Liver (tissue), 3 donors: ENCODE measurements around the gene CCDC88C.

ENCODE experiments used
- CTCF ChIP-seq: fragments of 150-350 bp; IDR thresholded peaks from 2 replicates; pipeline ENCODE4 v1.5.1; 2017; ENCODE audit warnings: improper control_type of control experiment, low read depth, low read length; ENCODE audit not compliant: missing input control
- JUND ChIP-seq, 2 donors: IDR thresholded peaks; 2 replicates each; pipeline ENCODE4 v1.6.1; 2016; ENCODE audit warnings: antibody characterized with exemption in 2 of 2
- MAX ChIP-seq: IDR thresholded peaks from 2 replicates; pipeline ENCODE4 v1.6.1; 2016; ENCODE audit warnings: antibody characterized with exemption
- ZBTB33 ChIP-seq: IDR thresholded peaks from 2 replicates; pipeline ENCODE4 v1.6.1; 2016; ENCODE audit warnings: antibody characterized with exemption
- donor health status: healthy.
- donor health status: healthy.

GRCh38 chr14:91366749-91367148 lies 50.9 kb downstream of the CCDC88C start:
- TF ChIP-seq ZBTB33 = no peak
- TF ChIP-seq JUND (IDR thresholded peaks at IDR 0.05) = no peak
- no peak for TF ChIP-seq CTCF
- no peak for TF ChIP-seq MAX
